ENCODE measurements around the gene COL25A1. TPM values are rescaled to one million over a fixed set of nuclear protein-coding genes. Genes with fewer than 3 reads are reported as not detected.

The COL25A1 gene
- total RNA-seq, 6 donors from 2014 or later = 0.15 to 0.79 (median 0.27) TPM; not detected in 2

DNA sequence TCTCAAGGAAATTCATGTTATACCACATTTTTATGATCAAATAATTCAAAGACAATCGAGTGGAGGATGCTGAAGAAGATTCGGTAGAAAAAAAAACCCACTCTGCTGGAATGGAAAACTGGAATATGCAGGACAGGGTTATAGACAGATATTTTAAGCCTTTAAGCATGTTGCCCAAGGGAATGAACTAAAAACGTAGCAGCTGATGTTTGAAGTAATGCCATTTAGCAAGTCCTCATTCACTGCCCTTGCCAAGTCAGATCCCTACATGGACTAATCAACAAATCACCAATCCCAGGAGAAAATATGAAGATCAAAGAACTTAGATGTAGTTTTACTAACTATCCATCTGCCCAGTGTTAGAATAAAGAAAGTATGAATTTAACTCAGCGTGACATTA lies 464.0 kb downstream of the COL25A1 start:
- Histone ChIP-seq H3K4me3 (no peak overlapping the region), H3K9me3 (no peaks in the 10 kb centered on the region), H3K4me1 (no peaks in the 10 kb centered on the region), H3K27ac (no peak overlapping the region), H3K27me3 (no peaks in the 10 kb centered on the region), H3K36me3 (no peaks in the 10 kb centered on the region)
- TF ChIP-seq, protein P1, sequence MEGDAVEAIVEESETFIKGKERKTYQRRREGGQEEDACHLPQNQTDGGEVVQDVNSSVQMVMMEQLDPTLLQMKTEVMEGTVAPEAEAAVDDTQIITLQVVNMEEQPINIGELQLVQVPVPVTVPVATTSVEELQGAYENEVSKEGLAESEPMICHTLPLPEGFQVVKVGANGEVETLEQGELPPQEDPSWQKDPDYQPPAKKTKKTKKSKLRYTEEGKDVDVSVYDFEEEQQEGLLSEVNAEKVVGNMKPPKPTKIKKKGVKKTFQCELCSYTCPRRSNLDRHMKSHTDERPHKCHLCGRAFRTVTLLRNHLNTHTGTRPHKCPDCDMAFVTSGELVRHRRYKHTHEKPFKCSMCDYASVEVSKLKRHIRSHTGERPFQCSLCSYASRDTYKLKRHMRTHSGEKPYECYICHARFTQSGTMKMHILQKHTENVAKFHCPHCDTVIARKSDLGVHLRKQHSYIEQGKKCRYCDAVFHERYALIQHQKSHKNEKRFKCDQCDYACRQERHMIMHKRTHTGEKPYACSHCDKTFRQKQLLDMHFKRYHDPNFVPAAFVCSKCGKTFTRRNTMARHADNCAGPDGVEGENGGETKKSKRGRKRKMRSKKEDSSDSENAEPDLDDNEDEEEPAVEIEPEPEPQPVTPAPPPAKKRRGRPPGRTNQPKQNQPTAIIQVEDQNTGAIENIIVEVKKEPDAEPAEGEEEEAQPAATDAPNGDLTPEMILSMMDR (IDR thresholded peaks at IDR 0.05) = no peak
- TF ChIP-seq EP300 (IDR thresholded peaks at IDR 0.05) = no peak
- TF ChIP-seq POLR2A (IDR thresholded peaks at IDR 0.05) = no peak
- TF ChIP-seq POLR2AphosphoS5 (IDR thresholded peaks at IDR 0.05) = no peak
- no peak for DNase-seq
- no peak for ATAC-seq (ENCODE audit: low FRiP score in 2 of 2)
- 75 to 87% methylated on average over 4 of the region's 4 CpGs for whole genome bisulfite sequencing, 2 donors

- ATAC-seq (ENCODE audit: low FRiP score in 2 of 2) (peak in 1 of 2 donors; percentile 60), DNase-seq (no peak)
- Histone ChIP-seq H3K9me3 (no peaks in the 10 kb centered on the region), H3K4me1 (no peaks in the 10 kb centered on the region), H3K27me3 (no peaks in the 10 kb centered on the region), H3K4me3 (no peak overlapping the region), H3K36me3 (no peaks in the 10 kb centered on the region), H3K27ac (no peak overlapping the region)
- 36% methylated on average over 3 of the region's 3 CpGs for WGBS, 2 donors
- no peak for TF ChIP-seq POLR2AphosphoS5 (IDR thresholded peaks at IDR 0.05)
- TF ChIP-seq, protein P1 (IDR thresholded peaks at IDR 0.05) = peak in 5 of 6 experiments; percentile 17 to 47 (median 38)
Observed at GRCh38 chr4:108834835-108835384, 467.5 kb downstream of the COL25A1 start.

DNA sequence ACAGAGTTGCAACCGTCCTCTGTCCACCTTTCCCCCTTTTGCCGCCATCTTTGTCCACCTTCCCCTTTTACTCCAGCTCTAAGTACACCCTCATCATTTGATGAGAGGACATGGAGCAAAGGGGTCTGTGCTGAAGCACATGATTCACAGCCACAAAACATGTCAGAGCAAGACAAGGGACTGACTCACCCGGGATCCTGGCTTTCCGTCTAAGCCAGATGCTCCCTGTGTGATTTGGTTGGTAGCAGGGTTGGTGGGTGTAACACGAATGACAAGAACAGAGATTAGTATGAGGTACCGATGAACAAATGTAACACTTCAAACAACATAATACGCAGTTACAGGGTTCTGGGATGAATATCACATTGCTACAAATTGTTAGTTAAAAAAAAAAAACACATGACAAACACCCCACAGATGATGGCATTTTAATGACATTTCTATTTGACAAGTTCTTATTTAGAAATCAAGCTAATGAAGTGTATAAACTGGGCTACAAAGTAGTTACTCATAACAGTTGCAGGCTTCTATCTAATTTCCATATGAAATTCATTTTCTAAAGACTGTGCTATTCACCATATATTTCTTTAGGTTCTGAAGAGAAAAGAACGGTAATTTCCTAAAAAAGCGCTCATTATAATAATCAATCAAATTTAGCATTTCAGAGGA lies 468.2 kb downstream of the COL25A1 start:
- H3K27me3 ChIP-seq = no peaks in the 10 kb centered on the region
- no peaks in the 10 kb centered on the region for H3K9me3 ChIP-seq
- no peak overlapping the region for H3K4me3 ChIP-seq
- H3K27ac ChIP-seq = no peak overlapping the region
- TF ChIP-seq, protein P1 (IDR thresholded peaks at IDR 0.05) = no peak
- TF ChIP-seq EP300 (IDR thresholded peaks at IDR 0.05) (no peak), POLR2A (IDR thresholded peaks at IDR 0.05) (no peak), POLR2AphosphoS5 (IDR thresholded peaks at IDR 0.05) (no peak)
- ATAC-seq (ENCODE audit: low FRiP score in 2 of 2) (peak in 1 of 2 donors; percentile 34), DNase-seq (no peak)
- H3K4me1 ChIP-seq = no peaks in the 10 kb centered on the region
- WGBS, 2 donors = 84 to 85% methylated on average over 9 of the region's 9 CpGs
- no peaks in the 10 kb centered on the region for H3K36me3 ChIP-seq

GRCh38 chr4:108833046-108833445 lies 469.4 kb downstream of the COL25A1 start:
- H3K4me3 ChIP-seq = no peak overlapping the region
- no peaks in the 10 kb centered on the region for H3K36me3 ChIP-seq
- WGBS, 2 donors = 64 to 74% methylated on average over 4 of the region's 4 CpGs
- TF ChIP-seq POLR2AphosphoS5 (IDR thresholded peaks at IDR 0.05) (no peak), EP300 (IDR thresholded peaks at IDR 0.05) (no peak), POLR2A (IDR thresholded peaks at IDR 0.05) (no peak)
- TF ChIP-seq, protein P1 (IDR thresholded peaks at IDR 0.05) = no peak
- ATAC-seq (ENCODE audit: low FRiP score in 2 of 2) (no peak), DNase-seq (no peak)
- H3K27me3 ChIP-seq = no peaks in the 10 kb centered on the region
- no peaks in the 10 kb centered on the region for H3K9me3 ChIP-seq
- no peaks in the 10 kb centered on the region for H3K4me1 ChIP-seq
- H3K27ac ChIP-seq = no peak overlapping the region

DNA sequence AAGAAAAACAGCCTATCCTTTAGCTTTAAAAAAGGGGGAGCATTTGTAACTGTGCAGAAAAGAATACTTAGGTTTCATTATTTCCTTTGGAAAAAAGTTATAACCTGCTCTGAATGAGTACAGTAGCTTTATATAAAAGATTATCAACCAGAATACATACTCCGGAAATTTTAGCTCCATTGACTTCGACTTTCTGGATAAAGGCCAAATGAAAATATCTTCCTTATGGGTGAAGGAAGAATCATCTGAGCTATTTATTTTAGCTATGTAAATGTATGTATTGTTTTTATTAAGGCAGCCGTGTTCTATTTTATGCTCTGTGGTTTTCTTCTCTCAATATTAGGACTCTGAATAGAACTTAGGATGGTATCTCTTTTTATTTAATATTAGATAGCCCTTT lies 470.6 kb downstream of the COL25A1 start:
- H3K27ac ChIP-seq = no peak overlapping the region
- DNase-seq (no peak), ATAC-seq (ENCODE audit: low FRiP score in 2 of 2) (no peak)
- H3K27me3 ChIP-seq = no peaks in the 10 kb centered on the region
- TF ChIP-seq POLR2A (IDR thresholded peaks at IDR 0.05) = no peak
- no peak for TF ChIP-seq EP300 (IDR thresholded peaks at IDR 0.05)
- TF ChIP-seq, protein P1 (IDR thresholded peaks at IDR 0.05) = no peak
- no peak for TF ChIP-seq POLR2AphosphoS5 (IDR thresholded peaks at IDR 0.05)
- 39 to 40% methylated on average over 3 of the region's 3 CpGs for WGBS, 2 donors
- H3K9me3 ChIP-seq = no peaks in the 10 kb centered on the region
- no peaks in the 10 kb centered on the region for H3K4me1 ChIP-seq
- H3K36me3 ChIP-seq = no peaks in the 10 kb centered on the region
- no peak overlapping the region for H3K4me3 ChIP-seq

Data from upper lobe of left lung (tissue), 6 donors.